IPS DF 6.9 (cell line): ENCODE results near the gene SUCLA2.

Source experiments
- DNase-seq: peaks from one replicate; pipeline ENCODE4 v3.0.0-alpha.2; 2013; ENCODE audit warnings: low read depth, low spot score
- H3K27ac ChIP-seq: one replicate; pipeline ENCODE4 v1.5.1; 2013; ENCODE audit warnings: low read length, control low read depth
- H3K27me3 ChIP-seq: 2 replicates; pipeline ENCODE4 v1.6.1; 2013; ENCODE audit warnings: mild to moderate bottlenecking, low read length; ENCODE audit not compliant: control insufficient read depth, insufficient read depth
- H3K36me3 ChIP-seq: 2 replicates; pipeline ENCODE4 v1.6.1; 2013; ENCODE audit warnings: low read length; ENCODE audit not compliant: control insufficient read depth, insufficient read depth
- H3K4me1 ChIP-seq: 2 replicates; pipeline ENCODE4 v1.6.1; 2013; ENCODE audit warnings: low read length; ENCODE audit not compliant: control insufficient read depth, insufficient read depth
- H3K4me3 ChIP-seq: 2 replicates; pipeline ENCODE4 v1.5.1; 2013; ENCODE audit warnings: mild to moderate bottlenecking, low read length
- H3K9me3 ChIP-seq: 2 replicates; pipeline ENCODE4 v1.6.1; 2013; ENCODE audit warnings: low read length, inconsistent platforms; ENCODE audit not compliant: control insufficient read depth, insufficient read depth
- WGBS: extraction: QIAGEN DNeasy Blood & Tissue Kit; methylation state at CpG from one replicate; pipeline ENCODE4 v1.1.7; 2013; ENCODE audit warnings: mixed read lengths, missing lambda C conversion rate; ENCODE audit not compliant: insufficient read length, insufficient coverage; 5-methylcytosine and 5-hydroxymethylcytosine counted together

Gene SUCLA2

DNA sequence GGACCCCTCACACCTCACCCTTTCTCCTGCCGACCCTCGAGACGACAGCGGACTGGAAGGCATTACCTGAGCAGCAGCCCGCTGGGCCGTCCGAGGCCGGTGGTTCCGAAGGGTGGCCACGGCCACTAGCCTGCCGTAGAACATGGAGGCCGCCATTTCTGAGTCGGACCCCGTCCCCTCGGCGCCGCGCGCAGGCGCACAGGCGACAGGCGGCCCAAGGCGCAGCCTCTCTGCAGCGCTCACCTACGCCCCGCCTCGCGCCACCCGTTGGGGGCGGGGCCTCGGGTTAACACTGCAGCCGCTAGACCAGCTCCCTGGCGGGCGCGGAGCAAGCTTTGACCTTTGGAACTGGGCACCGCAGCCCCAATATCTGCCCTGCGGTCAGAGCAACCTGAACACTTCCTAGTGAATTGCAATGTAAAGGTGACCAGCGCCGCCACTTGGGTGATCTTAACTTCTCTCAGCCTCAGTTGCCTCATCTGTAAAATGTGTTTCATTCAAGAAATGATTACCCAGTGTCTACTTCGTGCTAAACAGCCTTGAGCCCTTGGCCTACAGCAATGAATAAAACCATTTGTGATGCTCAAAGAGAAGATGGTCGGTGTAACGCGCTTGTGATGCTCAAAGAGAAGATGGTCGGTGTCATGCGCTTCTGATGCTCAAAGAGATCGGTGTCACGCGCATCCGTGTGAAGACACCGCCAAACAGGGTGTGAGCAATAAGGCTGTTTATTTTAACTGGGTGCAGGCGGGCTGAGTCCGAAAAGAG lies at the start of gene SUCLA2:
Gene SUCLA2, minus strand, starts transcription at position 160 of the 768 bp plus-strand sequence. Its CDS starts 4 bp downstream, at position 156.
- Histone ChIP-seq H3K27me3 (no peaks in the 10 kb centered on the region), H3K36me3 (no peaks in the 10 kb centered on the region; the same call in 1 of the 2 replicates), H3K9me3 (no peaks in the 10 kb centered on the region), H3K4me1 (peaks cover 1% of the 10 kb centered on the region), H3K27ac (no peak within 1 kb of the TSS), H3K4me3 (peak within 1 kb of the TSS; percentile 90)
- DNase-seq, result peak; percentile 82
- WGBS, result no CpG with 5 or more reads among the region's 52 CpGs

GRCh38 chr13:48050550-48050949 lies 49.5 kb upstream of the SUCLA2 start:
- Histone ChIP-seq H3K27ac (no peak overlapping the region), H3K36me3 (no peaks in the 10 kb centered on the region; the same call in 1 of the 2 replicates), H3K4me1 (no peaks in the 10 kb centered on the region), H3K9me3 (no peaks in the 10 kb centered on the region), H3K27me3 (no peaks in the 10 kb centered on the region), H3K4me3 (no peak overlapping the region)
- no CpG with 5 or more reads among the region's 3 CpGs for WGBS
- DNase-seq, result no peak

DNA sequence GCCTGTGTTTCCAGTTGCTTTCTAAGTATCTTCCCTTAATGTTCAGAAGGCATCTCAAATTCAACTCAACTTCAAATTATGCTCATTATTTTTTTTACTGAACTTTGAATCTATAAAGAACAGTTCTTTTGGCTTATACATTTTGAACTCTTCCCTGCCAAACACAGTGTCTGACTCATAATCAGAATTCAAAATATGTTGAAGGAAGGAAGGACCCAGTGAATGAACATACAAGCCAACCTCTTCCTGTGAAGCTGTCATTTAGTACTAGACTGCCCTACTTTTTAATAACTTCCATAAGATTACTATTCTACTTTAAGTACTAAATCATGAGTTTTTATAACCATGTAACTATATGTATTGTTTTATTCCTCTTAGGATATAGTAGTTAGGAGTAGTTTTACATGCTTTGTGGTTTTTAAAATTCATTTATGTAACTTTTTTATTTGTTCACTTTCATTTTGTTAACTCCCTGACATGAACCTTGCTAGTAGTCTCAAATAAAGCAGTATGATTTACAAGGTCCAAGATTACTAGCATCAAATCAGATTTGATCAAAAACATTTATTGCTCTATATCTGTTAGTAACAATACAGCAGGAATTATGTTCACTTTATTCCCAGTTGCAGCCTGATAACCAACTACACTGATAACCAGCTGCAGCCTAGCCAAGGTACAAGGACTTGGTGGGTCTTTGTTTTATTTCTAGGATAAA lies 42.9 kb upstream of the SUCLA2 start:
- H3K27me3 ChIP-seq, result no peaks in the 10 kb centered on the region
- H3K9me3 ChIP-seq, result no peaks in the 10 kb centered on the region
- H3K27ac ChIP-seq, result no peak overlapping the region
- H3K4me1 ChIP-seq, result no peaks in the 10 kb centered on the region
- no peaks in the 10 kb centered on the region; the same call in 1 of the 2 replicates for H3K36me3 ChIP-seq
- no peak for DNase-seq
- H3K4me3 ChIP-seq, result no peak overlapping the region

DNA sequence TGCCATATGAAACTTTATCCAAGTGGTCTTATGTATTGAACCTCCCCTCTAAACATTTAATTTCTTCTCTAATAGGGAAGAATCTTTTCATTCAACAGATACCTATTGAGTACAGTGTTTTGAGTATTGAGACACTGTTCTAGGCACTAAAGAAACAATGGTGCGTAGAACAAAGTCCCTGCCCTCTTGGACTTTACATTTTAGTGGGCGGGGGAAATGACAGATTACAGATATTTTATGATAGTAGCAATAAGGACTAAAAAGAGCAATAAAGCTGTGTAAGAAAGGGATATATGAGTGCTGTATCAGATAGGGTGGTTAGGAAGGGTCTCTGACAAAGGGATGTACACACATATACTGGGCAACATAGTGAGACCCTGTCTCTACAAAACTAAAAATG lies 41.8 kb upstream of the SUCLA2 start:
- Histone ChIP-seq H3K9me3 (no peaks in the 10 kb centered on the region), H3K27me3 (no peaks in the 10 kb centered on the region), H3K4me1 (no peaks in the 10 kb centered on the region), H3K4me3 (no peak overlapping the region), H3K36me3 (no peaks in the 10 kb centered on the region; the same call in 1 of the 2 replicates), H3K27ac (no peak overlapping the region)
- no CpG with 5 or more reads among the region's 2 CpGs for WGBS
- no peak for DNase-seq

GRCh38 chr13:48040896-48041295 lies 39.8 kb upstream of the SUCLA2 start:
- no CpG with 5 or more reads among the region's 1 CpG for WGBS
- H3K27ac ChIP-seq, result no peak overlapping the region
- no peaks in the 10 kb centered on the region; the same call in 1 of the 2 replicates for H3K36me3 ChIP-seq
- no peaks in the 10 kb centered on the region for H3K9me3 ChIP-seq
- no peak overlapping the region for H3K4me3 ChIP-seq
- H3K4me1 ChIP-seq, result no peaks in the 10 kb centered on the region
- no peak for DNase-seq
- H3K27me3 ChIP-seq, result no peaks in the 10 kb centered on the region

DNA sequence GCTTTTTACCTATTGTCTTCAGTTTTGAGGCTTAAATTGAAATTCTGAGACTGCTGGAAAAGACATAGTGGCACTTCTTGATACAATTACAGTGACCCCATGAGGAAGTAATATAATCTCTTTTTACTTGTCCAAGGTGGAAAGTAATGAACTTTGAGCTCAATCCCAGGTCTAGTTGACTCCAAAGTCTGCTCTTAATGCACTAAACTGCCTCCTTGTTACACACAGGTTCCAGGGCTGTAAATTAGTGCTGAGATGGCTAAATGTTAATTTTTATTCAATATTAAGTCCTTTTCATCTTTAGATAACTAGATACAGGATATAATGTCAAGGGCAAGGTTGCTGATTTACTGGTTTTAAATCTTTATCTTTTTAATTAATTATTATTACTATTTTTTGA lies 39.0 kb upstream of the SUCLA2 start:
- no peak for DNase-seq
- no peak overlapping the region for H3K27ac ChIP-seq
- no peaks in the 10 kb centered on the region for H3K4me1 ChIP-seq
- H3K9me3 ChIP-seq, result no peaks in the 10 kb centered on the region
- no peak overlapping the region for H3K4me3 ChIP-seq
- H3K27me3 ChIP-seq, result no peaks in the 10 kb centered on the region
- no peaks in the 10 kb centered on the region; the same call in 1 of the 2 replicates for H3K36me3 ChIP-seq

GRCh38 chr13:48038761-48039160 lies 37.7 kb upstream of the SUCLA2 start:
- no peaks in the 10 kb centered on the region; the same call in 1 of the 2 replicates for H3K36me3 ChIP-seq
- no peak overlapping the region for H3K27ac ChIP-seq
- H3K4me1 ChIP-seq, result no peaks in the 10 kb centered on the region
- no peaks in the 10 kb centered on the region for H3K9me3 ChIP-seq
- WGBS, result no CpG with 5 or more reads among the region's 1 CpG
- no peak for DNase-seq
- H3K27me3 ChIP-seq, result no peaks in the 10 kb centered on the region
- no peak overlapping the region for H3K4me3 ChIP-seq

DNA sequence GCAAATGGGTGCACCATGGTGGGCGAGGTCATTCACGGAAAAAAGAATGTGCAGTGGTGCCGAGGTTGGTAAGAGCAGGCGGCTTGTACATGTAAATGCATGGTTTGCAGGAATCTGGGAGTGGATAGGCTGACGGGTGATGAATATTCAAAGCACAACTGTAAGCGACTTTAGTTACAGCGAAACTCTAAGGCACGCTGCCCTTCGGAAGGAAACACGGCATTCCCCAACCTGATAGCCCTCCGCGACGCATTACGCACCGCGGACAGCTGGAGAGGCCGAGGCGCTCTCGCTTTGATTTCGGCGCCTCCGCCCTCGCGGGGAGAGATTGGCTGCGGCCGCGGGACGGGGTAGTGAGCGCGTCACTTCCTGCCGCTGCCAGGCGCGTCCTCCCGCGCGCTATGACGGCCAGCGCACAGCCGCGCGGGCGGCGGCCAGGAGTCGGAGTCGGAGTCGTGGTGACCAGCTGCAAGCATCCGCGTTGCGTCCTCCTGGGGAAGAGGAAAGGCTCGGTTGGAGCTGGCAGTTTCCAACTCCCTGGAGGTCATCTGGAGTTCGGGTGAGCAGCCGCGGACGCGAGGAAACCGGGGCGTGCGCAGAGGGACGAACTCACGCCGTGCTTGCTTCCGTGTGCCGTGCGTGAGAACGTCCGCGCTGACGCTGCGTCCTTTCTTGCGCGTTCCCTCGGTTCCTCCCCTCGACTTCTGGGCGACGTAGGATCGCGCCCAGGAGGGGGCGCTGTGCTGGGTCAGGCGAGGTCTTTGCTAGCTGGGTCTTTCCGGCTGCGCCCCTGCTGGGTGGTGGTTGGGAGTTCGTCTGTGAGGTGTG lies 36.5 kb upstream of the SUCLA2 start, which contains the start of gene NUDT15:
Gene NUDT15, plus strand, starts transcription at position 381 of the 828 bp plus-strand sequence. Its CDS starts 21 bp downstream, at position 402.
- peak within 1 kb of the TSS; percentile 53; the same call in 1 of the 2 replicates for H3K4me3 ChIP-seq
- H3K27me3 ChIP-seq, result no peaks in the 10 kb centered on the region
- no CpG with 5 or more reads among the region's 82 CpGs for WGBS
- H3K4me1 ChIP-seq, result no peaks in the 10 kb centered on the region
- no peak within 1 kb of the TSS for H3K27ac ChIP-seq
- H3K9me3 ChIP-seq, result no peaks in the 10 kb centered on the region
- H3K36me3 ChIP-seq, result no peaks in the 10 kb centered on the region; the same call in 1 of the 2 replicates
- peak; percentile 96 for DNase-seq

GRCh38 chr13:48029859-48030258 lies 28.8 kb upstream of the SUCLA2 start:
- Histone ChIP-seq H3K27me3 (no peaks in the 10 kb centered on the region), H3K4me3 (no peak overlapping the region), H3K27ac (no peak overlapping the region), H3K4me1 (no peaks in the 10 kb centered on the region), H3K9me3 (no peaks in the 10 kb centered on the region; the same call in 1 of the 2 replicates), H3K36me3 (no peaks in the 10 kb centered on the region)
- no peak for DNase-seq
- WGBS, result no CpG with 5 or more reads among the region's 2 CpGs

DNA sequence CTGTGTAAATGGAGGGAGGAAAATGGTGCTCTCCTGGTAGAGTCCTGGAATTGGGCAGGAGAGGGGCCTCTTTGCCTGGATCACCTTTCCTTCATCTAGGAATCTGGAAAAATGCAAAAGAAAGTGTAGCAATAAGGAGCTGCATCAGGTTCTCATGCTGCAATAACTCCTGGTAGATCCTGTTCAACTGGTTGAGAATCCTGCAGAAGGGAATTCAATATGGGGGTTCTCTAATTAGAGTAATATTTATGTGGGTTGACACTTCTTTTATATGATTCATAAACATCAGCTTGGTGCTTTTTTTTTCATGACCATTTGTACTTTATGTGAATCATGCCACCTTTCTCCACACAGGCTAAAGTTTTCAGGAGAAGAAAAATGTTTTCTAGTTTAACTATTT lies 27.0 kb upstream of the SUCLA2 start:
- H3K4me3 ChIP-seq, result no peak overlapping the region
- H3K27me3 ChIP-seq, result no peaks in the 10 kb centered on the region
- H3K9me3 ChIP-seq, result no peaks in the 10 kb centered on the region; the same call in 1 of the 2 replicates
- H3K27ac ChIP-seq, result no peak overlapping the region
- no peaks in the 10 kb centered on the region for H3K36me3 ChIP-seq
- no peak for DNase-seq
- H3K4me1 ChIP-seq, result no peaks in the 10 kb centered on the region
